ENCODE measurements around the gene VSTM2L.

GRCh38 chr20:37896932-37897548, 5.9 kb upstream of the VSTM2L start:
- TF ChIP-seq CTCF (conservative IDR thresholded peaks at IDR 0.05; ENCODE audit: low read length) (peak; percentile 51), EZH2phosphoT487 (IDR thresholded peaks at IDR 0.05; ENCODE audit: borderline replicate concordance, low read depth, low read length) (no peak)

All from OCI-LY7 (cell line).